DMS114 treated with DMSO at 0.1 percent for 48 hours (cell line): ENCODE data around the gene RFC1.
"Not testable (repeated sequence)": the region's sequence is repeated elsewhere in the genome, so short reads cannot be mapped to it uniquely, and the experiment has no call there.

Experiments
- DNase-seq: peaks from one replicate; lab custom pipeline; 2025; ENCODE audit not compliant: unreplicated experiment; lab: John Stamatoyannopoulos, UW

RFC1 gene, protein sequence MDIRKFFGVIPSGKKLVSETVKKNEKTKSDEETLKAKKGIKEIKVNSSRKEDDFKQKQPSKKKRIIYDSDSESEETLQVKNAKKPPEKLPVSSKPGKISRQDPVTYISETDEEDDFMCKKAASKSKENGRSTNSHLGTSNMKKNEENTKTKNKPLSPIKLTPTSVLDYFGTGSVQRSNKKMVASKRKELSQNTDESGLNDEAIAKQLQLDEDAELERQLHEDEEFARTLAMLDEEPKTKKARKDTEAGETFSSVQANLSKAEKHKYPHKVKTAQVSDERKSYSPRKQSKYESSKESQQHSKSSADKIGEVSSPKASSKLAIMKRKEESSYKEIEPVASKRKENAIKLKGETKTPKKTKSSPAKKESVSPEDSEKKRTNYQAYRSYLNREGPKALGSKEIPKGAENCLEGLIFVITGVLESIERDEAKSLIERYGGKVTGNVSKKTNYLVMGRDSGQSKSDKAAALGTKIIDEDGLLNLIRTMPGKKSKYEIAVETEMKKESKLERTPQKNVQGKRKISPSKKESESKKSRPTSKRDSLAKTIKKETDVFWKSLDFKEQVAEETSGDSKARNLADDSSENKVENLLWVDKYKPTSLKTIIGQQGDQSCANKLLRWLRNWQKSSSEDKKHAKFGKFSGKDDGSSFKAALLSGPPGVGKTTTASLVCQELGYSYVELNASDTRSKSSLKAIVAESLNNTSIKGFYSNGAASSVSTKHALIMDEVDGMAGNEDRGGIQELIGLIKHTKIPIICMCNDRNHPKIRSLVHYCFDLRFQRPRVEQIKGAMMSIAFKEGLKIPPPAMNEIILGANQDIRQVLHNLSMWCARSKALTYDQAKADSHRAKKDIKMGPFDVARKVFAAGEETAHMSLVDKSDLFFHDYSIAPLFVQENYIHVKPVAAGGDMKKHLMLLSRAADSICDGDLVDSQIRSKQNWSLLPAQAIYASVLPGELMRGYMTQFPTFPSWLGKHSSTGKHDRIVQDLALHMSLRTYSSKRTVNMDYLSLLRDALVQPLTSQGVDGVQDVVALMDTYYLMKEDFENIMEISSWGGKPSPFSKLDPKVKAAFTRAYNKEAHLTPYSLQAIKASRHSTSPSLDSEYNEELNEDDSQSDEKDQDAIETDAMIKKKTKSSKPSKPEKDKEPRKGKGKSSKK

DNA sequence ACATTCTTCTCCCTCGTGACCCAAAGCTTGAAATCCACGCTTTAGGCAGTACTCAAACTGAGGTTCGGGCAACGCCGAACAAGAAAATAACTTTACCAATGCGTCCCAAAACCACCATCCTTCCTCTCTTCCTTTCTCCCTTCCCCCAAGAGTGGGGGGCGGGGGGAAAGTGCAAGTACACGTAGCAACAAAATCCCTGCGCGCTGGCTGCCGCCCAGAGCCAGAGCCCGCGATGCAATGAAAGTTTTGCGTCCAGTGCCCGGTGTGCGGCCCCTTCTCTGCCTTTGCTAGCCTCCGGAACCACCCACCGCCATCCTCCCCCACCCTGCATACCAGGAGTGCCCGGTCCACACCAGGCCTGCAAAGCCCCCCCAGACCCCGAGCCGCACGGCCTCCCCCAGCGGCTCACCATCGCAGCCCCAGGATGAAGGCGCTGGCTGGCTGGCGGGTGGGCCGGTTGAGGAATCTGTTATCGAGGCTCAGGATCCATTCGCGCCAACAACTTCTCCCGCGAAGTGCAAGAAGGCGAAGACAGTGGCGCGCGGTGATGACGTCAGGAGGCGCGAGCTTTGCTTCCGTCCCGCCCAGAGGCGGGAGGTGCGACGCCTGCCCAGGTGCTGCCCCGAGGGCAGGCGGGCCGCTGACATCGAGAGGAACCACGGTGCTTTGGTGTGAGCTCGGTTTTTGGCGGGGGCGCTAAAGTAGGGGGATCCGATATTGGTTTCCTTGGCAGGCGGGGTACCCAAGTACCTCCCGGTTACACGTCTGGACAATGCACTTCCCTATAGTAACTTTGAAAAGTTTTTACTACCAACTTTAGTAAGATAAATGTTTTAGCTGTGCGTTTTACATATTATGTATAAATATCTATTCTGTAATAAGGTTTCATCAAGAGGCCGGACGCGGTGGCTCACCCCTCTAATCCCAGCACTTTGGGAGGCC, at the start of gene RFC1:
Gene RFC1 (minus strand): TSS at position 533 of the 942 bp plus-strand sequence. CDS start 121 bp downstream, at position 412.
- peak; percentile 50 for DNase-seq

DNA sequence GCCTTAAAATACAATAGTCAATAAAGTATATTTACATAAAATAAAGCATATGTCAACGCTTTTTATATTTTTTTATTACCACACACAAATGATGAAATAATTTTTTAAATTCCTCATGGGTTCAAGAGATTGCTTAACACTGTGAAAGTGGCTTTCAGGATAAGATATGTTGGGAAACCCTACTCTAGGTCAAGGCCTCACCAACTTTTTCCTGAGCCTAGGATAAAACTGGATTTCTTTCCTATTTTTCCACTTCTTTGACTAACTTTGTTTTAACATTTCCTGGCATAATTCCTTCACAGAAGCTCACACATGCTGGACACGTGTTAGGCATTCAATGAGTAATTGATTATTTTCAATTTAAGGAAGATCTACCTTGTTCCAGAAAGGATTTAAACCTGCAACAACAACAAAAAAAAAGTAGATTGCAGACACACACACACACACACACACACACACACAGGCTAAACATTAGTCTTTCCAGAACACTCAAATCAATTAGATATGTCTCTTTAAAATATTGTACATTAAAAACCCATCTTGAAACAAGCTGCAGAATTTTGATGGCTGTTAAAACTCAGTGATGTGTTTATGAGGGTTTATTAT, 49.6 kb upstream of the RFC1 start:
- no peak for DNase-seq

DNA sequence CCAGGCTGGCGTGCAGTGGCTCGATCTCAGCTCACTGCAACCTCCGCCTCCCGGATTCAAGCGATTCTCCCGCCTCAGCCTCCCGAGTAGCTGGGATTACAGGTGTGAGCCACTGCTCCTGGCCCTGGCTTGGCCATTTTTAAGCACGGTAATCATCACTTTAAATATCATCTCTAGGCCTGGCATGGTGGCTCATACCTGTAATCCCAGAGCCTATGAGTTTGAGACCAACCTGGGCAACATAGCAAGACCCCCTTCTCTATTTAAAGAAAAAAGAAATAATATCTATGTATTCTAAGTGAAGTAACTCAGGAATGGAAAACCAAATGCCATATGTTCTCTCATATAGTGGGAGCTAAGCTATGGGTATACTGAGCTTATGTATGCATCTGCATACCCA, 45.4 kb upstream of the RFC1 start:
- DNase-seq: not testable (repeated sequence)

DNA sequence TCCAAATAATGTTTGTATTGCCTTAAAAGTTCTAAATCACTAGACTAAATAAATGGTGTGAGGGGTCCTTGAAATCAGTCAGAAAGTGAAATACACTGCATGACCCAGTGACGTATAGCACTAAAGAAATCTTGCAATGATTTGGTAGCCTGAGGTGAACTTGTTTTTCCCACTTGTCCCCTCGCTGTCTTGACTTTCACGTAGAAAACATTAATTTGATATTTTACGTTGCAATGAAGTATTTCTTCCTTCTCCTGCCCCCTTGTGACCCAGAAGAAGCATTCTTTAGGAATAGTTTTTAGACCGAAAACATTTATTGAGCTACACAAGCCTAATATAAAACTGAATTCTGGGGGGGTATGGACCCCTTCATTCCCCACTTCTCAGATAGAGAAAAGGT, 44.3 kb upstream of the RFC1 start:
- DNase-seq: no peak

DNA sequence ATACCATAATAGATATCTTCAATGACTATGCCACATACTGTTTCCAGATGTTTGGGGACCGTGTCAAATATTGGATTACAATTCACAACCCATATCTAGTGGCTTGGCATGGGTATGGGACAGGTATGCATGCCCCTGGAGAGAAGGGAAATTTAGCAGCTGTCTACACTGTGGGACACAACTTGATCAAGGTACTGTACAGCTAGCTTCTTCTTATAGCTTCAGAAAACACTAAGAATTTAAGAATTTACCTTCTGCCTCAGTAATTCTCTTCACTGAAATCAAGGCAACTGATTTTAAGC, 41.4 kb upstream of the RFC1 start:
- no peak for DNase-seq

DNA sequence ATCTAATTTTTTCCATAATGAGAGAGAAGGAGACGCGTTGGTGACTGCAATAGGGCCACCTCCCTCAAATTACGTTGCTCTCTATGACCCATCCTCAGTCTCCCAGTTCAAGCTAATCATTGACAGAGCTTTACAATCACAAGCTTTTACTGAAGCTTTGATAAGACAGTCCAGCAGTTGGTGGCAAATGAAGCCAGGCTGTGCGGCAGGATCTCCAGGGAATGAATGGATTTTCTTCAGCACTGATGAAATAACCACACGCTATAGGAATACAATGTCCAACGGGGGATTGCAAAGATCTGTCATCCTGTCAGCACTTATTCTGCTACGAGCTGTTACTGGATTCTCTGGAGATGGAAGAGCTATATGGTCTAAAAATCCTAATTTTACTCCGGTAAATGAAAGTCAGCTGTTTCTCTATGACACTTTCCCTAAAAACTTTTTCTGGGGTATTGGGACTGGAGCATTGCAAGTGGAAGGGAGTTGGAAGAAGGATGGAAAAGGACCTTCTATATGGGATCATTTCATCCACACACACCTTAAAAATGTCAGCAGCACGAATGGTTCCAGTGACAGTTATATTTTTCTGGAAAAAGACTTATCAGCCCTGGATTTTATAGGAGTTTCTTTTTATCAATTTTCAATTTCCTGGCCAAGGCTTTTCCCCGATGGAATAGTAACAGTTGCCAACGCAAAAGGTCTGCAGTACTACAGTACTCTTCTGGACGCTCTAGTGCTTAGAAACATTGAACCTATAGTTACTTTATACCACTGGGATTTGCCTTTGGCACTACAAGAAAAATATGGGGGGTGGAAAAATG, 40.8 kb upstream of the RFC1 start, which contains the start of gene KLB:
Gene KLB (plus strand): TSS at position 168 of the 821 bp plus-strand sequence. CDS start 20 bp downstream, at position 188.
- DNase-seq: no peak

DNA sequence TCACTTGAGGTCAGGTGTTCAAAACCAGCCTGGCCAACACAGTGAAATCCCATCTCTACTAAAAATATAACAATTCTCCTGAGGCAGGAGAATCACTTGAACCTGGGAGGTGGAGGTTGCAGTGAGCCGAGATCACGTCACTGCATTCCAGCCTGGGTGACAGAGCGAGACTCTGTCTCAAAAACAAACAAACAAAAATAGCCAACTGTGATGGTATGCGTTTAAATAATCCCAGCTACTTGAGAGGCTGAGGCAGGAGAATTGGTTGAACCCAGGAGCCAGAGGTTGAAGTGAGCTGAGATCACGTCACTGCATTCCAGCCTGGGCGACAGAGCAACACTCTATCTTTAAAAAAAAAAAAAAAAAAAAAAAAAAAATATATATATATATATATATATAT, 35.5 kb upstream of the RFC1 start:
- not testable (repeated sequence) for DNase-seq

DNA sequence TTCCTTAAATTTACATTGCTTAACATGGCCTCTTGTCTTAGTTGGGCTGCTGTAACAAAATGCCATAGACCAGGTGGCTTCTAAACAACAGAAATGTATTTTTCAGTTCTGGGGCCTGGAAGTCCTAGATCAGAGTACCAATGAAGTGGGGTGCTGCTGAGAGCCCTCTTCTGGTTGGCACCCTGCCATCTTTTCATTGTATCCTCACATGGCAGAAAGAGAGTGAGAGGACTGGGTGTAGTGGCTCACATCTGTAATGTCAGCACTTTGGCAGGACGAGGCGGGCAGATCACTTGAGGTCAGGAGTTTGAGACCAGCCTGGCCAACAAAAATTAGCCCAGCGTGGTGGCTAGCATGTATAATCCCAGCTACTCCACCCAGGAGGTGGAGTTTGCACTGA, 28.5 kb upstream of the RFC1 start:
- DNase-seq: no peak

DNA sequence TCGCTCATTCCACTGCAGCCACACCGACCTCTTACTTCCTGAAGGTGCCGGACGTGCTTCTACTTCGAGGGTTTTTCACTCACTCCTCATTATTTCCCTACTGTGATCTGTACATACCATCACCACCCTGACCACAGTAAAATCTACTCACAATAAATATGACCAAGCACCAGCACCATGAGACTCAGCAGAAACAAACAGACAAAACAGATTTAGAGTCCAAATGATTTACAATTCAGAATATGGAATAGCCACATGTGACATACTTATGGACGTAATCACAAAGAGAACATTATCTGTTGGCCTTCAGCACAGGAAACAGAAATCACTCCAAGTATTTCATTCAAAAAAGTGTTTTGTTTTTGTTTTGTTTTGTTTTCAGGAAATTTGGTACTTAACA, 24.4 kb upstream of the RFC1 start:
- no peak for DNase-seq

DNA sequence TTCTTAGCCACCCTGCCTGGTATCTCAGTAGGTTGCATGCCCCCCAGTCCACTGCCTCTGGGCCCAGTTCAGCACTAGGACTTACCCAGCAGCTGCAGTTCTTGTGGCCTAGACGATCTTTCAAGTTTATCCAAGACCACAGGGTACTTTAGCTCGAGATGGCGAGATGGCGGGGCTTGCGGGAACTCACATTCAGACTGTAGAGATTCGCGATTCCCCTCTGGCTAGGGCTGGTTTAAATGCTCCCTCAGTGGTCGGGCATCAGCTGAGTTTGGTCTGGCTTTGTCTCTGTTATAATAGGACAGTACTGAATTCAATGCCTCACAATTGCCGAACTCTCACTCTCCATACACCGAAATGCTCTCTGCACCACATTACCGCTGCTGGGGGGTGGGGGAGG, 18.4 kb upstream of the RFC1 start:
- DNase-seq: no peak

DNA sequence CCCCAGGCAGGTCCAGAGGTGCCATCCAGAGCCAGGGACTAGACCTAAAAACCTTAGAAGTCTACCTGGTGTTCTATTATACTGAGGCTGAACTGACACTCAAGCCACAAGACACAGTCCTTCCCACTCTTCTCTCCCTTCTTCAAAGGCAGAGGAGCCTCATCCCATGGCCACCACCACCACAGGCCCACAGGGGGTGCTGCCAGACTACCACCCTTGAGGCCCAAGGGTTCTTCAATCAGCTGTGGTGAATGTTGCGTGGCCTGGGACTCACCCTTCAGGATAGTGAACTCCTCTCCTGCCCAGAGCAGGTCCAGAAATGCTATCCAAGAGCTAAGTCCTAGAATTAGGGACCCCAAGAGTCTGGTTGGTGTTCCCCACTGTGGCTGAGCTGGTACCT, 17.5 kb upstream of the RFC1 start:
- no peak for DNase-seq

DNA sequence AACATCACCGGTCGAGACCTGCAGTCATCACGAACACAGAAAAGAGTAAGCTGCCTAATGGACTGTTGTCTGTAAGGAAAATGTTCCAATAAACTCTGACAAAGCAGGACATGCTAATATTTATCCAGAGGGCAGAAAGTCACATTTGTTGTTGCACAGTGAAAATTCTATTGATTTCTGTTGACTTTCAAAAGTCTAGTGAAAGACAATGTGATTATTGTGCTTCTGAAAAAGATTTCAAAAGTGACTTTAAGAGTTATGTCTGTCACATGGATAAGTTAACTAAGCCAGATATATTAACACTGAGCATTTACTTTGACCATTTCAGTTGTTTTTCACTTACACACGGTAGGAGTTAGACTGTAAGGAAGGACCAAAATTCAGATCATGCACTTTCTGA, 9.3 kb upstream of the RFC1 start:
- no peak for DNase-seq

DNA sequence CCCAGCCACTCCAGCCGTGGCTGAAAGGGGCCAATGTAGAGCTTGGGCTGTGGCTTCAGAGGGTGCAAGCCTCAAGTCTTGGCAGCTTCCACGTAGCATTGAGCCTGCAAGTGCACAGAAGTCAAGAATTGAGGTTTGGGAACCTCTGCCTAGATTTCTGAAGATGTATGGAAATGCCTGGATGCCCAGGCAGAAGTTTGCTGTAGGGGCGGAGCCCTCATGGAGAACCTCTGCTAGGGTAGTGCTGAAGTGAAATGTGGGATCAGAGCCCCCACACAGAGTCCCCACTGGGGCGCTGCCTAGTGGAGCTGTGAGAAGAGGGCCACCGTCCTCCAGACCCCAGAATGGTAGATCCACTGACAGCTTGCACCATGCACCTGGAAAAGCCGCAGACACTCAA, 5.0 kb upstream of the RFC1 start:
- not testable (repeated sequence) for DNase-seq

DNA sequence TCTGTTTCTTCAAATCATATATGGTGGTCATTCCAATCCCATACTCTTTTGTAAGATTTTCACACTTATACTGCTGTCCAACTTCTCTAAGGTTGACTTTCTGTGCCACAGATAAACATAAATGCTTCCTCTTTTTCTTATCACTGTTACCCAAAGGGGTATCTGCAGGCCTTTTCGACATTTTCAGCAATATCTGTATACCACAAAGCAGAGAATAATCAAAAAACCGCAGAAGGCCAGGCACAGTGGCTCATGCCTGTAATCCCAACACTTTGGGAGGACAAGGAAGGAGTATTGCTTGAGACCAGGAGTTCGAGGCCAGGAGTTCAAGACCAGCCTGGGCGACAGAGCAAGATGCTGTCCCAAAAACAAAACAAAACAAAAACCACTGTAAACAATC, 3.1 kb upstream of the RFC1 start:
- no peak for DNase-seq

DNA sequence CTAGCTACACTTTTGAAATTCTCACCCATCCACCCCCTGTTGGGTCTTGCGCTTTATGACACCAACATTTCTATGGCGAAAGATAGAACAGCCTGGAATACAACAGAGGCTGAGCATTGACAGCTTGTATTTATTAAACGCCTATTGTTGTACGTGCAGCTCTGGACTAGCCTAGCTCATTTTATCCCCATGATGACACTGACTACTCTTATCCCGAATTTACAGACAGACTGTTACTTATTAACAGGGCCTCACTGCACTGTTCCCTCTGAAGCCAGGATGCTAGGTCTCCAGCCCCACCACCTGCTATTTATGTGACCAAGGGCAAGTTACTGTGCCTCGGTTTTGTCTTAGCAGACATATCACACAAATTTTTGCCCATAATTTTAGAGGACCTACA, 1.0 kb upstream of the RFC1 start:
- no peak for DNase-seq

DNA sequence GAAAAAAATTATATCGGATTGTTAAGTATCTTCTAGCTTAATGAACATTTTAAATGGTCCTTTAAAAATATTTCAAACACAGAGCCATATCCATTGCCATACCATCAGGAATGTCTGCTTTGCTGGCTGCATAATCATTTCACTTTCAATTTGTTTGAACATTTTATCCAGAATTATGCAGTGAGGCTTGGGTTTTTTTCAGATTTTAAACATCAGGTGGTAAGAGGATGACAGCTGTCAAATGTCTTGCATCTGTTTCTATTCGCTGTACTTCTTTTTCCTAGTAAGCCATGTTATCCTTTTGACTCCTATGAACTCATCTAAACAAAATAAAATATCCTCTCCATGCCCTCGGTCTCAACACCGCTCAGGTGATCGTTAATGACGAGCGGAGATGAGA, 802 bp downstream of the RFC1 start:
- no peak for DNase-seq

DNA sequence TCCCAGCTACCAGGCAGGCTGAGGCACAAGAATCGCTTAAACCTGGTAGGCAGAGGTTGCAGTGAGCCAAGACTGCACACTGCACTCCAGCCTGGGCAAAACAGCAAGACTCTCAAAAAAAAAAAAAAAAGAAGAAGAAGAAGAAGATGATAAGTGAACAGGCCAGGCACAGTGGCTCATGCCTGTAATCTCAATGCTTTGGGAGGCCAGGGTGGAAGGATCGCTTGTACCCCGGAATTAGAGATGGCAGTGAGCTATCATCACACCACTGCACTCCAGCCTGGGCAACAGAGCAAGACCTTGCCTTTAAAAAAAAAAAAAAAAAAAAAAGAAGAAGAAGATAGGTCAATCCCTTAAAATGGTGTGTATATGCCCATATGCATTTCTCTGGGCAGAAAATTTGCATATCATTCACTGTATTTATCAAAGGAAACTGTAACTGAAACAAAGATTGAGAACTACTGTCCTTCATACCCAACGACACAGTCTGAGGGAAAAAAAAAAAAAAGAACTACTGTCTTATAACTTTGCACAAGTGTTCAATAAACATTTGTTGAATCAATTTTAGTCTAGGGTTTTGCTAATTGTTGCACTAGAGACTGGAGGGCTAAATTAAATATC, 2.3 kb downstream of the RFC1 start:
- DNase-seq: no peak

DNA sequence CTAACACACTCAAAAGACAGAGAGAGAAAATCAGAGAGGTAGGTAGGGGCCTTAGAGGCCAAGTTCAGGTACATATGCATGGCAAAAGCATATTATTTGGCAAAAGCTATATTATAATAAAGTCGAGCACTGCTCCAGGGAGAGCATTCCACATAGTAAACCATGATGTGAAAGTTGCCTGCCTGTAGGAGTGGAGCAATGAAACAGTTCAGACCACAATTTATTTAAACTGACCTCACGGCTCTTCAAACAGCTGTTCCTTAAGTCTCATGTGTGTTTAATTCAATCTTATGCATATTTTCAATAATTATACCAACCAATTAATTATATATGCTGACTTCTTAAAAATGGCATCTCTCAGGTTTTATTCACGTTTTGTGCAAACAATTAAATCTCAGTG, 3.3 kb downstream of the RFC1 start:
- DNase-seq: no peak

DNA sequence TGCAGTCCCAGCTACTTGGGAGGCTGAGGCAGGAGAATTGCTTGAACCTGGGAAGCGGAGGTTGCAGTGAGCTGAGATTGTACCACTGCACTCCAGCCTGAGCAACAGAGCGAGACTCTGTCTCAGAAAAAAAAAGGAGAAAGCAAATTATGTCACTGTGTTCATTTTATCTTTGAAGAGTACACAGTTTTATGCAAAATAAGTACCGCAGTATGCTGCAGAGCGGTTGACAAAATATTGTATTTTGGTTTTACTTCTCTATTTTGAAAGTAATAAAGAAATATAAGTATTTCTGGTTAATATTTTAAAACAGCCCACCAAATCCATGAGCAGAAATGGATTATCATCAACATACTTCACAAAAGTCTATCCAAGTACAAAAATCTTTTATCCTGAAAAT, 5.6 kb downstream of the RFC1 start:
- not testable (repeated sequence) for DNase-seq
